DND-41 (cell line): ENCODE data around the gene MCM7.
A peak's percentile ranks its signal among the peaks of the same experiment; 100 is the strongest.

Source experiments
- ATAC-seq: fragments of 200-7000 bp; cut with Tn5 transposase; 3 replicates; pipeline ENCODE4 v1.9.1; 2021; ENCODE audit warnings: low read depth; ENCODE audit not compliant: insufficient read depth
- DNase-seq: peaks from one replicate; pipeline ENCODE4 v3.0.0-alpha.2; 2020
- H2AFZ ChIP-seq: 2 replicates; pipeline ENCODE4 v1.6.0; 2012; ENCODE audit warnings: low read depth, low read length
- H3K27ac ChIP-seq: 2 replicates; pipeline ENCODE4 v1.5.1; 2012; ENCODE audit warnings: low read length, inconsistent platforms
- H3K27me3 ChIP-seq: fragments of 200-600 bp; sonication (generic); 2 replicates; pipeline ENCODE4 v1.6.0; 2012; ENCODE audit warnings: low read length, mild to moderate bottlenecking, inconsistent platforms; ENCODE audit not compliant: insufficient read depth, poor library complexity
- H3K36me3 ChIP-seq: 2 replicates; pipeline ENCODE4 v1.5.1; 2012; ENCODE audit warnings: low read length, inconsistent platforms; ENCODE audit not compliant: insufficient read depth
- H3K4me1 ChIP-seq: 2 replicates; pipeline ENCODE4 v1.5.1; 2012; ENCODE audit warnings: mild to moderate bottlenecking, low read length; ENCODE audit not compliant: insufficient read depth
- H3K4me2 ChIP-seq: 2 replicates; pipeline ENCODE4 v1.6.0; 2012; ENCODE audit warnings: mild to moderate bottlenecking, moderate library complexity, low read length, inconsistent platforms; ENCODE audit not compliant: insufficient read depth
- H3K4me3 ChIP-seq, 2 experiments: fragments of 200-600 bp in 1 of 2; shearing (Covaris generic) in 1 of 2; 2 replicates each; pipeline ENCODE4 v1.5.1; 2012 to 2016; ENCODE audit warnings: inconsistent platforms in 2 of 2, low read length in 2 of 2, mild to moderate bottlenecking in 2 of 2, low read depth in 1 of 2, moderate library complexity in 1 of 2
- H3K79me2 ChIP-seq: 2 replicates; pipeline ENCODE4 v1.6.0; 2012; ENCODE audit warnings: low read length, inconsistent platforms; ENCODE audit not compliant: insufficient read depth
- H3K9ac ChIP-seq: 2 replicates; pipeline ENCODE4 v1.6.0; 2012; ENCODE audit warnings: low read depth, mild to moderate bottlenecking, inconsistent platforms, low read length, moderate library complexity
- H3K9me3 ChIP-seq: 2 replicates; pipeline ENCODE4 v1.5.1; 2012; ENCODE audit warnings: low read length, moderate library complexity, mild to moderate bottlenecking, inconsistent platforms; ENCODE audit not compliant: insufficient read depth, severe bottlenecking
- H4K20me1 ChIP-seq: 2 replicates; pipeline ENCODE4 v1.6.0; 2012; ENCODE audit warnings: low read length; ENCODE audit not compliant: insufficient read depth
- EZH2 ChIP-seq: IDR thresholded peaks from 3 replicates; pipeline ENCODE4 v1.6.1; 2012; ENCODE audit warnings: borderline replicate concordance, low read depth, mild to moderate bottlenecking, moderate library complexity, low read length, inconsistent platforms; ENCODE audit not compliant: severe bottlenecking
- TF ChIP-seq, protein P1 (sequence below): IDR thresholded peaks from 2 replicates; pipeline ENCODE4 v1.5.1; 2012; ENCODE audit warnings: borderline replicate concordance, low read length, moderate library complexity, mild to moderate bottlenecking; ENCODE audit not compliant: poor library complexity, severe bottlenecking; ENCODE audit errors: extremely low read depth

MCM7 gene

DNA sequence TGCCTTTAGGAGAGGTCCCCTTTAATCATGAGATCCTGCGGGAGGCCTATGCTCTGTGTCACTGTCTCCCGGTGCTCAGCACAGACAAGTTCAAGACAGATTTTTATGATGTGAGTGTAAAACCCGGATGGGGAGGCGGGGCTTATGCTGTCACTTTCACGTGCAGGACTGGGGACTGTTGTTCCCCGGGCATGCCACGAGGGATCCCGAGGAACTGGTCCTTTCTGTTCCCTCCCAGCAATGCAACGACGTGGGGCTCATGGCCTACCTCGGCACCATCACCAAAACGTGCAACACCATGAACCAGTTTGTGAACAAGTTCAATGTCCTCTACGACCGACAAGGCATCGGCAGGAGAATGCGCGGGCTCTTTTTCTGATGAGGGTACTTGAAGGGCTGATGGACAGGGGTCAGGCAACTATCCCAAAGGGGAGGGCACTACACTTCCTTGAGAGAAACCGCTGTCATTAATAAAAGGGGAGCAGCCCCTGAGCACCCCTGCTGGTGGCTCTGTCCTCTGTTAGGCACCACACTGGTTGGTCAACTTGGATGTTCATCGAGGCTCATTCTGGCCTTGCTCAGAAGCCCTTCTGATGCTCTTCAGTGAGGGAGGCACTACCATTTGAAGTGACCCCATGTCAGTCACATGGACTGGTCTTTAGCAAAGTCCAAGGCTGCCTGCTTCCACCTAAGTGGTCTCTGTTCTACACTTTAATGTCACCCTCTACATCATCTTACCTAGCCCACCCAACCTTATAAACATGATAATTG, 9.6 kb downstream of the MCM7 start:
- Histone ChIP-seq H3K27me3 (no peaks in the 10 kb centered on the region), H3K36me3 (peaks cover 64% of the 10 kb centered on the region), H3K79me2 (peaks cover 53% of the 10 kb centered on the region), H3K4me1 (peaks cover 46% of the 10 kb centered on the region), H3K9me3 (no peaks in the 10 kb centered on the region), H3K9ac (0 out of 2 replicates have a peak overlapping the region, but pooled peaks have one; percentile 1), H4K20me1 (peaks cover 52% of the 10 kb centered on the region), H3K4me3 (no peak overlapping the region), H3K4me2 (peak overlapping the region; percentile 88), H3K27ac (no peak overlapping the region), H2AFZ (no peak overlapping the region)
- DNase-seq (peak; percentile 41), ATAC-seq (peak; percentile 17)
- no peak for TF ChIP-seq EZH2
- TF ChIP-seq, protein P1, sequence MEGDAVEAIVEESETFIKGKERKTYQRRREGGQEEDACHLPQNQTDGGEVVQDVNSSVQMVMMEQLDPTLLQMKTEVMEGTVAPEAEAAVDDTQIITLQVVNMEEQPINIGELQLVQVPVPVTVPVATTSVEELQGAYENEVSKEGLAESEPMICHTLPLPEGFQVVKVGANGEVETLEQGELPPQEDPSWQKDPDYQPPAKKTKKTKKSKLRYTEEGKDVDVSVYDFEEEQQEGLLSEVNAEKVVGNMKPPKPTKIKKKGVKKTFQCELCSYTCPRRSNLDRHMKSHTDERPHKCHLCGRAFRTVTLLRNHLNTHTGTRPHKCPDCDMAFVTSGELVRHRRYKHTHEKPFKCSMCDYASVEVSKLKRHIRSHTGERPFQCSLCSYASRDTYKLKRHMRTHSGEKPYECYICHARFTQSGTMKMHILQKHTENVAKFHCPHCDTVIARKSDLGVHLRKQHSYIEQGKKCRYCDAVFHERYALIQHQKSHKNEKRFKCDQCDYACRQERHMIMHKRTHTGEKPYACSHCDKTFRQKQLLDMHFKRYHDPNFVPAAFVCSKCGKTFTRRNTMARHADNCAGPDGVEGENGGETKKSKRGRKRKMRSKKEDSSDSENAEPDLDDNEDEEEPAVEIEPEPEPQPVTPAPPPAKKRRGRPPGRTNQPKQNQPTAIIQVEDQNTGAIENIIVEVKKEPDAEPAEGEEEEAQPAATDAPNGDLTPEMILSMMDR, result peak; percentile 31

DNA sequence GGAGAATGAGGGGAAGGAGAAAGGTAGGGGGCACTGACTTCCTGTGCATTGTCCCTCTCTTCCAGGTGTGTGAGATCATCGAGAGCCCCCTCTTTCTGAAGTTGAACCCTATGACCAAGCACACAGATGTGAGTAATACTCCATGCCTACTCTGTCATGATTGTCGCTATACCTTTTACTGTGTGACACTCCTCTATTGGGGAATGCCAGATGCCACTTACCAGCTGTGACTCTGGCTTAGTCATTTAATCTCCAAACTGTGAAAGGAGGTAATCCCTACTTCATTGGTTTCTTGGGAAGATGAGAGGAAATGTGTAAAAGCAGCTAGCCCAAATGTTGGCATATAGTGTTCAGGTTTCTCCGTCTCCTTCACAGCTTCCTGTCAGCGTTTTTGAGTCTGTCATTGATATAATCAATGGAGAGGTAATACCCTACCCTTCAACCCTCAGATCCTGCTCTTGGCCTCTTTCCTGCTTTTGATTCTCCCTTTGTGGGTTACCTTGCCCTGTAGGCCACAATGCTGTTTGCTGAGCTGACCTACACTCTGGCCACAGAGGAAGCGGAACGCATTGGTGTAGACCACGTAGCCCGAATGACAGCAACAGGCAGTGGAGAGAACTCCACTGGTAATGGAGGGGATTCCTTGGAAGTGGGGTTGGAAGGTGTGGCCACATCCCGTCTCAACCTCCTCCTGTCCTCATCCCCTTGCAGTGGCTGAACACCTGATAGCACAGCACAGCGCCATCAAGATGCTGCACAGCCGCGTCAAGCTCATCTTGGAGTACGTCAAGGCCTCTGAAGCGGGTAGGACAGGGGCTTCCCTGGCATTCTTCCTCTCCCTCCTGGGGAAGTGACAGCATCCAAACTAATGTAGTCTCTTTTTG, 10.4 kb downstream of the MCM7 start:
- Histone ChIP-seq H3K9ac (0 out of 2 replicates have a peak overlapping the region, but pooled peaks have one; percentile 1), H3K4me2 (peak overlapping the region; percentile 88), H4K20me1 (peaks cover 44% of the 10 kb centered on the region), H3K9me3 (no peaks in the 10 kb centered on the region), H2AFZ (no peak overlapping the region), H3K27ac (no peak overlapping the region; the same call in 1 of the 2 replicates), H3K27me3 (no peaks in the 10 kb centered on the region), H3K79me2 (peaks cover 46% of the 10 kb centered on the region), H3K4me1 (peaks cover 42% of the 10 kb centered on the region), H3K36me3 (peaks cover 56% of the 10 kb centered on the region), H3K4me3 (no peak overlapping the region)
- TF ChIP-seq, protein P1, result no peak
- no peak for TF ChIP-seq EZH2
- ATAC-seq, result peak; percentile 13
- DNase-seq, result peak; percentile 27

DNA sequence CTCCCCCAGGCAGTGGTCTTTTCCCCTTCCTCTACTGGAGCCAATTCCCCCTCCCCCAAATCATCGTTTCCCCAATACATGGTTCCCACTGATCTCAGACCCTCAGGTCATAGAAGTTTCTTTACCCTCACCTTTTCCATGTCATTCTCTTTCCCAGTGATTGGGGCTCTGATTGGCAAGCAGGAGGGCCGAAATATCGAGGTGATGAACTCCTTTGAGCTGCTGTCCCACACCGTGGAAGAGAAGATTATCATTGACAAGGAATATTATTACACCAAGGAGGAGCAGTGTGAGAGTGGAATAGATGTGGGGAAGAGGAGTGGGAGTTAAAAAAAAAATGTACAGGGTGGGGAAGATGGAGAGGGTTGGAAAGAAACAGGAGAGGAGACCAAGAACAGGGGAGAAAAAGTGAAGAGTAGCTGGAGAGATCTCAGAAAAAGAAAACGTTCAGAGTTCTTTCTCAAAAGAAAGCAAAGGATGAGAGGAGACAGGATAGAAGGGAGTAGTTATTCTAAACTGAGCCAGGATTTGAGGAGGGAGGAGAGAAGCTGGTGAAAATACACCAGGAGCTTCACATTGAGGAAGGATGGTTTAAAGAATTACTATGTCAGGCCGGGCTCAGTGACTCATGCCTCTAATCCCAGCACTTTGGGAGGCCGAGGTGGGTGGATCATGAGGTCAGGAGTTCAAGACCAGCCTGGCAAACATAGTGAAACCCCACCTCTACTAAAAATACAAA, 11.6 kb downstream of the MCM7 start:
- no peak for TF ChIP-seq EZH2
- TF ChIP-seq, protein P1, result no peak
- H3K4me1 ChIP-seq, result peaks cover 33% of the 10 kb centered on the region
- H3K36me3 ChIP-seq, result peaks cover 44% of the 10 kb centered on the region
- peak overlapping the region; percentile 81 for H2AFZ ChIP-seq
- peak overlapping the region; percentile 88 for H3K4me2 ChIP-seq
- peak overlapping the region; percentile 50 to 96; a peak in 3 of 4 replicates for H3K4me3 ChIP-seq
- no peak for DNase-seq
- H3K9me3 ChIP-seq, result no peaks in the 10 kb centered on the region
- no peaks in the 10 kb centered on the region for H3K27me3 ChIP-seq
- peak overlapping the region; percentile 85 for H3K9ac ChIP-seq
- H3K27ac ChIP-seq, result peak overlapping the region; percentile 88
- no peak for ATAC-seq
- H3K79me2 ChIP-seq, result peaks cover 38% of the 10 kb centered on the region
- H4K20me1 ChIP-seq, result peaks cover 36% of the 10 kb centered on the region
